Measurements from ENCODE around the gene RPUSD4. TPM values are rescaled to one million over a fixed set of nuclear protein-coding genes. Genes with fewer than 3 reads are reported as not detected.
"Not testable (repeated sequence)": the region's sequence is repeated elsewhere in the genome, so short reads cannot be mapped to it uniquely, and the experiment has no call there.

Gene RPUSD4, protein sequence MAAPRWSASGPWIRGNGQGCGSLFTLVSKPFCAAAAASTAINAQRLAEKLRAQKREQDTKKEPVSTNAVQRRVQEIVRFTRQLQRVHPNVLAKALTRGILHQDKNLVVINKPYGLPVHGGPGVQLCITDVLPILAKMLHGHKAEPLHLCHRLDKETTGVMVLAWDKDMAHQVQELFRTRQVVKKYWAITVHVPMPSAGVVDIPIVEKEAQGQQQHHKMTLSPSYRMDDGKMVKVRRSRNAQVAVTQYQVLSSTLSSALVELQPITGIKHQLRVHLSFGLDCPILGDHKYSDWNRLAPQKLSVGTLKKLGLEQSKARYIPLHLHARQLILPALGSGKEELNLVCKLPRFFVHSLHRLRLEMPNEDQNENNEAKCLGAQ
- total RNA-seq = 46.7 TPM in 2 replicates

- peak; percentile 89 for DNase-seq (ENCODE audit: low read depth, low spot score)
These were observed at the start of gene RPUSD4, which contains the start of gene FAM118B for GRCh38 chr11:126211236-126212088. RPUSD4 (minus strand) TSS chr11:126211650; CDS start chr11:126211638, 12 bp downstream. FAM118B (plus strand) TSS chr11:126211782; CDS start chr11:126235002, 23,220 bp downstream.

DNA sequence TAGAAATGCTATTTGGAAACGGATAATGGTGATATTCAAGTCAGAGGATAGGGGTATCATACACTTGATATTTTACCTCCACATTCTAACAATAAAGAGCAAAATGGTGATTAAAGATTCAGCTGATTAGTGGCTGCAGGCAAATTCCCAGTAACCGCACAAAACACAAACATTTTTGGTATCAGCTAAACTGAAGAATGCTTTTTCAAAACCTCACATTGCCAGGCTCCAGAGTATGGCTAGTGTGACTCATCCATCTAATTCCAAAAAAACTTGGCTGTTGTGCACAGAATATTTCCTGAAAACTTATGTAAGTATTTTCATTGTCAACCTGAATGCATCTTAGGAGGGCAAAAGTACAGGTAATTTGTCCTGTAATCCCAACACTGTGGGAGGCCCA, 46.3 kb upstream of the RPUSD4 start:
- DNase-seq (ENCODE audit: low read depth, low spot score) = no peak

DNA sequence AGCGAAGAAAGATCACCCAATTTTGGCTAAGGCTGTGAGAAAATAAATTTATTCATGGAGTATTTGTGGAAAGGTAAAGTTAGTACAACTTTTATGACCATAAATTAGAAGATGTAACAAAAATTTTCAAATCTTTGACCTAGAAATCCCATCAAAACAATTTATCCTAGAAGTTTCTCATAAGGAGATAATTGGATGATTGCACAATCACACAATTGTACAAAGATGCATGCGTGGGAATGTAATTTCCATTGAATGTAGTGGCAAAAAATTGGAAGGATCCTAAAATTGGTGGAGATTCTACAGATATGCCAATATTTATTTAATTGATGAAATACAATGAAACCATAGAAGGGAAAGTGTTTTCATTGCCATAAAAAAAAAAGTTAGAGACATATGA, 45.7 kb upstream of the RPUSD4 start:
- no peak for DNase-seq (ENCODE audit: low read depth, low spot score)

- DNase-seq (ENCODE audit: low read depth, low spot score) = no peak
These were observed 44.8 kb upstream of the RPUSD4 start for GRCh38 chr11:126256216-126256615.

GRCh38 chr11:126255507-126255906, 44.1 kb upstream of the RPUSD4 start:
- DNase-seq (ENCODE audit: low read depth, low spot score) = not testable (repeated sequence)

DNA sequence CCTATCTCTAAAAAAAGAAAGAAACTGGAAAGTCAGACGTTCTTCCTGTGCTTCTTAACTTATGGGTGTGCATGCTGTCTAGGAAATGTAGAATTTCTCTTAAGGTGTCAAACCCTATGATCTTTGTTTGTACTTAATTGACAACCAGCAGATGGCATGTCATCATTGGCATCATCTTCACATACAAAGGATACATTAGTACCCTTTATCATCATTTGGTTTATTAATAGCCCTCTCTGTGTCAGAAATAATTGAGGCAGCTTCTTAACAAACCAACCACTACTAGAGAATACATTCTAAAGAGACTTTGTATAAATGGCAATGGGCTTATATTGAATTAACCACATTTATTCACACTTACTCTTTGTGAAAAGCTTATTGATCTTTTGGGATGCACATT, 43.4 kb upstream of the RPUSD4 start:
- no peak for DNase-seq (ENCODE audit: low read depth, low spot score)

GRCh38 chr11:126253265-126253664, 41.8 kb upstream of the RPUSD4 start:
- DNase-seq (ENCODE audit: low read depth, low spot score) = no peak

DNA sequence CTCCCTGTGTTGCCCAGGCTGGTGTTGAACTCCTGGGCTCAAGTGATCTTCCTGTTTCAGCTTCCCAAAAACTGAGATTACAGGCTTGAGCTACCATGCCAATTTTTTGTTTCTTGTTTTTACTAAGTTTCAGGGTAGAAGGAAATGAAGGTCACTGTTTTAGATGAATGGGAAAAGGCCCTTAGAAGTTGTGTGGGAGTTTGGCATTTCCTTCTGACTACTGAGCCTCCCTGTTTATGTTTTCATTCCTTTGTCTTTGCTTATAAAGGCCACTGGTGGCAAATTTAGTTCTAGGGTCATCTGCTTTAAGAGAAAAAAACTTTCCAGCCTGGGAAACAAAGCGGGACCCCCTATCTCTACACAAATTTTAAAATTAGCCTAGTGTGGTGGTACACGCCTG, 35.2 kb upstream of the RPUSD4 start:
- peak; percentile 74 for DNase-seq (ENCODE audit: low read depth, low spot score)

DNA sequence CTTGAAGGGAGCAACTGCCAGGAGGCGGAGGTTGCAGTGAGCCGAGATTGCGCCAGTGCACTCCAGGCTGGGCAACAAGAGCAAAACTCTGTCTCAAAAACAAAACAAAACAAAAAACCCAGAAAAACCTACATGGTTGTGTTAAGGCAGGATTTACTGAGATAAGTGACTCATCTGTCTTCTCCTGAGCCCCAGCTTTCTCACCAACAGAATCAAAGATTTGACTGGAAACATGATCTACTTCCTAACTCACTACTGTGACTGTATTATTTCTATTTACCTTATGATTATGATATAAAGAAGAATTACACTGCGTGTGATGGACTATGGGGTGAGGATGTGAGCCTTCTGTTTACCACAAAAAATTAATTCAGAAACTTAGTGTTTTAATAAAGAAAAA, 21.9 kb upstream of the RPUSD4 start:
- no peak for DNase-seq (ENCODE audit: low read depth, low spot score)

DNA sequence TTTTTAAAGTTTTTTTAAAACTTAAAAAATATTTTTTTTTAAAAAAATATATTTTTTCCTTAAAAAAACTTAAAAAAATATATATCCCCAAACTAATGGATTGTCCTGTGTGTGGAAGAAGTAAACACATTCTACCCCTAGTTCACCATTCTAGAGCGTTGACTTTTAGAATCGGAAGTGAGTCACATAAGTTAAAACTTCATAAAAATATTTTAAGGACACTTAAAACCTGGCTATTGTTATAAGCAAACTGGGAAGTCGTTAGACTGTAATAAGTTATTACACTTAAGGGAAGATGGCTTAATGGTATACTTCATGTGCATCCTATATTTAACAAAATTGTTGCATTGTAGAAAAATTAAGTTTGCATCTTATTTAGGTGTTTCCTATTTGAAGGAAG, 21.2 kb upstream of the RPUSD4 start:
- DNase-seq (ENCODE audit: low read depth, low spot score) = no peak

- peak; percentile 73 for DNase-seq (ENCODE audit: low read depth, low spot score)
These were observed 20.4 kb upstream of the RPUSD4 start for GRCh38 chr11:126231725-126232459.

DNA sequence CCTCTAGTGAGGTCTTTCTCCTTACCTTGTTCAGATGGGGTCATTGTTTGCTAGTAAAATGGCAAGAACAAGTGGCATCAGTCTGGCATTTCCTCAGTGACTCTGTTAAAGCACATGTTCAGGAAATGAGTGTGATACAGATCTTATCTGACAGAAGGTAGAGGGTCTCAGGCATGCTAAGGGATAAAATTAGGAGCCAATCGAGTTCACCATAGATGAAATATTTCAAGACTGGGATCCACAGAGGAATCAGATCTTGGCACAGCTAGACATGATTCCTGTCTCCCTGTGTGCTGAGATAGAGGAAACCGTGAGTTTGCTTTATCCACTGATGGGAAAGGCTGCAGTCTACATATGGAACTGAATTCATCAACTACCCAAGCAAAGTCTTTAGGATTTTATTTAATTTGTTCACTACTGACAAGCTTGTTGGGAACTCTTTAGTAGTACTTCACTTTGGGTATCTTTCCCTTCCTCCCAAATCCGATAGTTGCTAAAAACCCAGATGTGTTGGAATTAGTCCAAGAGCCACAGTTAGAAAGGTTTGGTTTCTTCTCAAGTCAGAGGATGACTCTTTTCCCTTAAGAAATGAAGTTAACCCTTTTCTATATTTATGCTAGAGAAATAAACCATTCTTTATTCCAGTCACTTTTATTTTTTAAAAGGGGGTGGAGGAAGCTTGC, 18.5 kb upstream of the RPUSD4 start:
- no peak for DNase-seq (ENCODE audit: low read depth, low spot score)

DNA sequence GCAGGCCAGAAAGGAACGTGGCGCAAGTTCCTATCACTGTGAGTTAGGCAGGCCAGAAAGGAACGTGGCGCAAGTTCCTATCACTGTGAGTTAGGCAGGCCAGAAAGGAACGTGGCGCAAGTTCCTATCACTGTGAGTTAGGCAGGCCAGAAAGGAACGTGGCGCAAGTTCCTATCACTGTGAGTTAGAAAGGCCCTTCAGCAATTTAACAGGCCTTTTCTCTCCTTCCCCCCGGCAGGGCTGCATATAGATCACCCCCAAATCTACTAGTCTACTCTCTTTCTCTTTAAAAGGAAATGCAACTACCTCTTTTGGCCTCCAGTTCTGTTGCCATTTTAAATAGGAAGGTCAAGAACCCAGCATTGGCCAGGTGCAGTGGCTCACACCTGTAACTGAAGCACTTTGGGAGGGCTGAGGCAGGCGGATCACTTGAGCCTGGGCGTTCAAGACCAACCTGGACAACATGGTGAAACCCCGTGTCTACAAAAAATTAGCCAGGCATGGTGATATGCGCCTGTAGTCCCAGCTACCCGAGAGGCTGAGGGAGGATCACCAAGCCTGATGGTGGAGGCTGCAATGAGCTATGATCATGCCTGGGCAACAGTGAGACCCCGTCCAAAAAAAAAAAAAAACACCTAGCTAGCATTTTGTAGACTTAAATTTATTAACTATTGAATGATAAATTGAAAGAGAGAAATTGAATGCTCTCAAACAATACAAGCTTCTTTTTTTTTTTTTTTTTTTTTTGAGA, 15.1 kb upstream of the RPUSD4 start:
- no peak for DNase-seq (ENCODE audit: low read depth, low spot score)

GRCh38 chr11:126225295-126225665, 13.8 kb upstream of the RPUSD4 start:
- DNase-seq (ENCODE audit: low read depth, low spot score) = no peak

- no peak for DNase-seq (ENCODE audit: low read depth, low spot score)
These were observed 13.3 kb upstream of the RPUSD4 start for GRCh38 chr11:126224647-126225294.

- DNase-seq (ENCODE audit: low read depth, low spot score) = no peak
These were observed 8.1 kb upstream of the RPUSD4 start for GRCh38 chr11:126219547-126219946.

DNA sequence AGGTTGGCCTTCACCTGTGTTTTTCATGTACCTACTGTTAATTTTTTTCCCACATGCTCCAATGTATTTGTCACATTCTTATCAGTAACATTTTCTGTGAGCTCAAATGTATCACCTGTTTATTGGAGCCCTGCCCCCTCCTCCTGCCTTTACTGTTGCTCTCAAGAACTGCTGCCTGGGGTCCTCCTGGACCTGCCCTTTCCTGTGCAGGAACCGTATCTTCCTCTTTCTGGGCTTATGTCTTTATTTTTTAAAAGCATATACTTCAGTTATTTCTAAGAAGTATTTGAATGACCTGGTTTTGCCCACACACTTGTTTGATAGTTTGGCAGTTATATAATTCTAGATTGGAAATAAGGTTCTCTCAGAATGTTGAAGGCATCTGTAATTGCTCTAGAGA, 6.0 kb upstream of the RPUSD4 start:
- no peak for DNase-seq (ENCODE audit: low read depth, low spot score)

- no peak for DNase-seq (ENCODE audit: low read depth, low spot score)
These were observed 5.3 kb upstream of the RPUSD4 start for GRCh38 chr11:126216526-126217305.

- no peak for DNase-seq (ENCODE audit: low read depth, low spot score)
These were observed 3.4 kb upstream of the RPUSD4 start for GRCh38 chr11:126214841-126215240.

All from pulmonary artery endothelial cell (primary cell).